GM23248 (cell line): ENCODE measurements around the gene ADARB1. TPM values are rescaled to one million over a fixed set of nuclear protein-coding genes. Genes with fewer than 3 reads are reported as not detected.

Source experiments
- DNase-seq: peaks from one replicate; pipeline ENCODE4 v3.0.0-alpha.2; 2015
- H2AFZ ChIP-seq: fragments of 200-600 bp; sonication (generic); 2 replicates; pipeline ENCODE4 v1.6.1; 2016; ENCODE audit warnings: antibody characterized with exemption
- H3F3A ChIP-seq: fragments of 200-600 bp; sonication (generic); 2 replicates; pipeline ENCODE4 v1.6.1; 2016; ENCODE audit warnings: mild to moderate bottlenecking, antibody characterized with exemption, mixed run types; ENCODE audit not compliant: insufficient read depth
- H3K27ac ChIP-seq: fragments of 200-600 bp; sonication (generic); 2 replicates; pipeline ENCODE4 v1.5.1; 2016; ENCODE audit warnings: mild to moderate bottlenecking
- H3K27me3 ChIP-seq: fragments of 200-600 bp; sonication (generic); replicated peaks from 2 replicates; pipeline ENCODE4 v1.6.1; 2016; ENCODE audit warnings: mild to moderate bottlenecking; ENCODE audit not compliant: insufficient read depth
- H3K36me3 ChIP-seq: fragments of 200-600 bp; sonication (generic); 2 replicates; pipeline ENCODE4 v1.6.1; 2016; ENCODE audit warnings: low read depth, mild to moderate bottlenecking
- H3K4me1 ChIP-seq: fragments of 200-600 bp; sonication (generic); 2 replicates; pipeline ENCODE4 v1.6.1; 2016; ENCODE audit warnings: mild to moderate bottlenecking; ENCODE audit not compliant: insufficient read depth
- H3K4me2 ChIP-seq: fragments of 200-600 bp; sonication (generic); one replicate; pipeline ENCODE4 v1.6.1; 2016; ENCODE audit warnings: mild to moderate bottlenecking; ENCODE audit not compliant: unreplicated experiment
- H3K4me3 ChIP-seq: fragments of 200-600 bp; sonication (generic); 2 replicates; pipeline ENCODE4 v1.5.1; 2016; ENCODE audit warnings: mild to moderate bottlenecking
- H3K79me2 ChIP-seq: fragments of 200-600 bp; sonication (generic); 2 replicates; pipeline ENCODE4 v1.6.1; 2016; ENCODE audit warnings: mild to moderate bottlenecking; ENCODE audit not compliant: insufficient read depth
- H3K9ac ChIP-seq: fragments of 200-600 bp; sonication (generic); 2 replicates; pipeline ENCODE4 v1.6.1; 2016; ENCODE audit warnings: mild to moderate bottlenecking
- H3K9me2 ChIP-seq: fragments of 200-600 bp; sonication (generic); 2 replicates; pipeline ENCODE4 v1.6.1; 2016; ENCODE audit warnings: mixed run types, mild to moderate bottlenecking, moderate library complexity; ENCODE audit not compliant: insufficient read depth
- H3K9me3 ChIP-seq: fragments of 200-600 bp; sonication (generic); one replicate; pipeline ENCODE4 v1.6.1; 2017; ENCODE audit warnings: low read depth
- H4K20me1 ChIP-seq: fragments of 200-600 bp; sonication (generic); 2 replicates; pipeline ENCODE4 v1.6.0; 2016; ENCODE audit not compliant: insufficient read depth
- EZH2 ChIP-seq: fragments of 200-600 bp; sonication (generic); IDR thresholded peaks from 2 replicates; pipeline ENCODE4 v1.6.1; 2018; ENCODE audit warnings: antibody characterized with exemption, mild to moderate bottlenecking; ENCODE audit not compliant: insufficient read depth, poor library complexity, severe bottlenecking
- EZH2phosphoT487 ChIP-seq: fragments of 200-600 bp; sonication (generic); IDR thresholded peaks from 2 replicates; pipeline ENCODE4 v1.6.1; 2018; ENCODE audit warnings: antibody characterized with exemption, moderate library complexity, mild to moderate bottlenecking, low read depth; ENCODE audit not compliant: insufficient read depth
- WGBS, 2 experiments: methylation state at CpG; one replicate each; pipeline ENCODE4 v1.1.6; 2015 to 2017; ENCODE audit warnings: low lambda C conversion rate in 2 of 2, low coverage in 1 of 2; ENCODE audit errors: missing lambda C conversion rate in 2 of 2; 5-methylcytosine and 5-hydroxymethylcytosine counted together
- in situ Hi-C: fragments of 300-500 bp; cut with MboI; formaldehyde crosslinking; loops from 2 replicates; pipeline ENCODE4 v1.15.0; 2020
- polyA plus RNA-seq: library from polyadenylated mRNA; unstranded; fragments of >200 nt; fragmentation: Nextera tagmentation; extraction: Ambion mirVana; gene quantifications from 2 replicates; pipeline ENCODE4 v1.2.1, GENCODE V29; 2016
- total RNA-seq: library from RNA; depleted of rRNA; stranded (reverse); fragments of >200 nt; shearing (Covaris generic); gene quantifications from 2 replicates; pipeline ENCODE4 v1.2.3, GENCODE V29; 2014

Gene ADARB1
- total and polyA plus RNA-seq, 2 experiments from 2014 or later, result 16.3 to 17.4 TPM

DNA sequence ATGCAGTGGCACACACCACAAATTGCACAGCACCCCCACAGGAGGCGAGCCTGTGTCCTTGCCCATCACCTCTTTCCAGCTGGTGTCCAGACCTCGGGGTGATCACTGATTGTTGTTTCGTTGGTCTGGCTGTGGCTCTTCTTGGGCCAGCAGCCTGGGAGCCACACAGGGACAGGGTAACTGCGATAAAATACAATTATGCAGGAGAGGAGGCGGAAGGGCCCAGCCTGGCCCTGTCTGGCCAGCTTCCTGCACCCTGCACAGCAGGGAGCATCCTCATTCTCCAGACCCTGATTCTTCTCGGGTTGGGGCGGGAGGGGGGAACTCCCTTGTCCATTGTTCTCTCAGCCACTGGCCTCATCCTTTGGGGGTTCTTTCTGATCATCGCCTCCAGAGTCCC is 83.6 kb downstream of the ADARB1 start:
- 89 to 93% methylated on average over 8 of the region's 8 CpGs for whole genome bisulfite sequencing, 2 experiments
- DNase-seq, result no peak
- no peak overlapping the region for H3K27ac ChIP-seq
- H3F3A ChIP-seq, result peaks cover 18% of the 10 kb centered on the region
- no peak overlapping the region for H3K9ac ChIP-seq
- no peak overlapping the region for H2AFZ ChIP-seq
- in situ Hi-C loops, result no loop called here
- H4K20me1 ChIP-seq, result no peaks in the 10 kb centered on the region
- no peaks in the 10 kb centered on the region for H3K9me2 ChIP-seq
- no peaks in the 10 kb centered on the region for H3K27me3 ChIP-seq
- H3K36me3 ChIP-seq, result no peaks in the 10 kb centered on the region
- H3K4me1 ChIP-seq, result peaks cover 21% of the 10 kb centered on the region
- no peaks in the 10 kb centered on the region for H3K9me3 ChIP-seq
- H3K4me2 ChIP-seq, result no peak overlapping the region
- TF ChIP-seq EZH2, result no peak
- no peak for TF ChIP-seq EZH2phosphoT487
- peaks cover 5% of the 10 kb centered on the region; the same call in 1 of the 2 replicates for H3K79me2 ChIP-seq
- H3K4me3 ChIP-seq, result no peak overlapping the region

GRCh38 chr21:45158491-45159423 is 84.4 kb downstream of the ADARB1 start:
- no peak overlapping the region for H3K27ac ChIP-seq
- WGBS, 2 experiments, result 86% methylated on average over 16 of the region's 16 CpGs
- peaks cover 16% of the 10 kb centered on the region for H3F3A ChIP-seq
- no peak overlapping the region for H2AFZ ChIP-seq
- no peaks in the 10 kb centered on the region for H4K20me1 ChIP-seq
- no peaks in the 10 kb centered on the region for H3K27me3 ChIP-seq
- H3K9me2 ChIP-seq, result no peaks in the 10 kb centered on the region
- H3K36me3 ChIP-seq, result no peaks in the 10 kb centered on the region
- no peak overlapping the region for H3K4me2 ChIP-seq
- H3K4me1 ChIP-seq, result peaks cover 16% of the 10 kb centered on the region
- no peak overlapping the region for H3K9ac ChIP-seq
- TF ChIP-seq EZH2phosphoT487, result no peak
- no peak for TF ChIP-seq EZH2
- no peak for DNase-seq
- H3K4me3 ChIP-seq, result no peak overlapping the region
- in situ Hi-C loops, result no loop called here
- H3K9me3 ChIP-seq, result no peaks in the 10 kb centered on the region
- H3K79me2 ChIP-seq, result peaks cover 5% of the 10 kb centered on the region; the same call in 1 of the 2 replicates

GRCh38 chr21:45160198-45160597 is 85.8 kb downstream of the ADARB1 start:
- no peak for DNase-seq
- TF ChIP-seq EZH2 (no peak), EZH2phosphoT487 (no peak)
- H3K9me2 ChIP-seq, result no peaks in the 10 kb centered on the region
- in situ Hi-C loops, result no loop called here
- no peaks in the 10 kb centered on the region for H3K9me3 ChIP-seq
- H3F3A ChIP-seq, result 0 out of 2 replicates have a peak, but pooled peaks cover 2% of the 10 kb centered on the region
- H3K27me3 ChIP-seq, result no peaks in the 10 kb centered on the region
- peaks cover 5% of the 10 kb centered on the region; the same call in 1 of the 2 replicates for H3K79me2 ChIP-seq
- no peak overlapping the region for H2AFZ ChIP-seq
- H3K4me1 ChIP-seq, result peaks cover 2% of the 10 kb centered on the region
- H3K27ac ChIP-seq, result no peak overlapping the region
- 91 to 94% methylated on average over 7 of the region's 7 CpGs for WGBS, 2 experiments
- H3K36me3 ChIP-seq, result no peaks in the 10 kb centered on the region
- no peak overlapping the region for H3K9ac ChIP-seq
- no peaks in the 10 kb centered on the region for H4K20me1 ChIP-seq
- H3K4me3 ChIP-seq, result no peak overlapping the region
- no peak overlapping the region for H3K4me2 ChIP-seq

GRCh38 chr21:45161038-45161945 is 86.9 kb downstream of the ADARB1 start:
- Histone ChIP-seq H3K36me3 (no peaks in the 10 kb centered on the region), H3K4me1 (no peaks in the 10 kb centered on the region), H3F3A (0 out of 2 replicates have a peak, but pooled peaks cover 7% of the 10 kb centered on the region), H3K9ac (no peak overlapping the region), H3K4me3 (no peak overlapping the region), H3K79me2 (peaks cover 5% of the 10 kb centered on the region; the same call in 1 of the 2 replicates), H4K20me1 (no peaks in the 10 kb centered on the region), H3K9me2 (no peaks in the 10 kb centered on the region), H2AFZ (no peak overlapping the region), H3K27ac (no peak overlapping the region), H3K4me2 (no peak overlapping the region), H3K9me3 (no peaks in the 10 kb centered on the region), H3K27me3 (no peaks in the 10 kb centered on the region)
- no peak for TF ChIP-seq EZH2phosphoT487
- in situ Hi-C loops, result no loop called here
- 82 to 83% methylated on average over 17 to 18 of the region's 18 CpGs for WGBS, 2 experiments
- no peak for DNase-seq
